Gastroesophageal sphincter (tissue), 4 donors: Measurements from ENCODE around the gene SLC35F4. TPM values are rescaled to one million over a fixed set of nuclear protein-coding genes. Genes with fewer than 3 reads are reported as not detected.

ENCODE experiments used
- ATAC-seq: fragments of 150-250 bp; one replicate; pipeline ENCODE4 v1.9.1; 2016; ENCODE audit warnings: mild to moderate bottlenecking, moderate library complexity
- H3K27ac ChIP-seq, 4 donors: fragments of 200-600 bp; sonication (generic) in 3 of 4; 1 replicate in 3 of 4; 2 replicates in 1 of 4; pipeline ENCODE4 v1.5.1; 2016 to 2019
- H3K27me3 ChIP-seq: fragments of 200-600 bp; sonication (generic); one replicate; pipeline ENCODE4 v1.5.1; 2019
- H3K36me3 ChIP-seq, 2 donors: fragments of 200-600 bp; sonication (generic); one replicate each; pipeline ENCODE4 v1.5.1; 2019; ENCODE audit warnings: control low read depth in 1 of 2
- H3K4me1 ChIP-seq, 3 donors: fragments of 200-600 bp; sonication (generic); 1 replicate in 2 of 3; 2 replicates in 1 of 3; pipeline ENCODE4 v1.5.1; 2016 to 2019; ENCODE audit warnings: control low read depth in 2 of 3
- H3K4me3 ChIP-seq, 2 donors: fragments of 200-600 bp; sonication (generic); one replicate each; pipeline ENCODE4 v1.5.1; 2019; ENCODE audit warnings: mild to moderate bottlenecking in 1 of 2, moderate library complexity in 1 of 2
- H3K9me3 ChIP-seq, 3 donors: fragments of 200-600 bp; sonication (generic); one replicate each; pipeline ENCODE4 v1.5.1; 2017 to 2019; ENCODE audit warnings: control low read depth in 2 of 3
- CTCF ChIP-seq, 4 experiments: fragments of 200-600 bp in 2 of 4; fragments of 450-650 bp in 2 of 4; sonication (generic) in 1 of 4; IDR thresholded peaks; one replicate each; pipeline ENCODE4 v1.5.1; 2017 to 2019; ENCODE audit warnings: antibody characterized with exemption in 4 of 4, mild to moderate bottlenecking in 2 of 4, moderate library complexity in 2 of 4
- EP300 ChIP-seq: sonication (generic); formaldehyde crosslinking; IDR thresholded peaks from one replicate; pipeline ENCODE4 v1.6.1; 2017; ENCODE audit warnings: antibody characterized with exemption, mild to moderate bottlenecking
- POLR2A ChIP-seq, 2 donors: fragments of 450-650 bp; IDR thresholded peaks; one replicate each; pipeline ENCODE4 v1.6.1; 2017; ENCODE audit warnings: antibody characterized with exemption in 2 of 2, mild to moderate bottlenecking in 2 of 2, moderate library complexity in 1 of 2
- POLR2AphosphoS5 ChIP-seq: sonication (generic); formaldehyde crosslinking; IDR thresholded peaks from one replicate; pipeline ENCODE4 v1.6.1; 2017; ENCODE audit warnings: antibody characterized with exemption
- WGBS, 2 donors: methylation state at CpG; one replicate each; pipeline ENCODE4 v1.1.5; 2018; ENCODE audit warnings: low coverage in 1 of 2; 5-methylcytosine and 5-hydroxymethylcytosine counted together
- total RNA-seq, 4 donors: library from RNA; depleted of rRNA; stranded (reverse); fragments of >200 nt; gene quantifications; one replicate each; pipeline ENCODE4 v1.1.0, GENCODE V29; 2016

Gene SLC35F4
- total RNA-seq, 4 donors from 2014 or later, result not detected

- TF ChIP-seq EP300 (no peak), CTCF (IDR thresholded peaks at IDR 0.05) (no peak), POLR2A (IDR thresholded peaks at IDR 0.05) (no peak), POLR2AphosphoS5 (no peak)
- no peak overlapping the region for H3K27ac ChIP-seq
- peaks cover 0 to 18% (median 0%) of the 10 kb centered on the region in 3 donors for H3K9me3 ChIP-seq
- ATAC-seq, result no peak
- H3K4me1 ChIP-seq, result no peaks in the 10 kb centered on the region
- H3K4me3 ChIP-seq, result no peak overlapping the region
- no peaks in the 10 kb centered on the region for H3K36me3 ChIP-seq
- H3K27me3 ChIP-seq, result no peaks in the 10 kb centered on the region
Measured at GRCh38 chr14:57796556-57796955, 69.3 kb downstream of the SLC35F4 start.

- Histone ChIP-seq H3K27me3 (no peaks in the 10 kb centered on the region), H3K36me3 (no peaks in the 10 kb centered on the region), H3K4me1 (no peaks in the 10 kb centered on the region), H3K4me3 (no peak overlapping the region), H3K27ac (no peak overlapping the region), H3K9me3 (peaks cover 0 to 50% (median 0%) of the 10 kb centered on the region in 3 donors)
- no peak for ATAC-seq
- WGBS, 2 donors, result 21 to 22% methylated on average over 2 to 3 of the region's 3 CpGs
- TF ChIP-seq POLR2A (IDR thresholded peaks at IDR 0.05) (no peak), EP300 (no peak), POLR2AphosphoS5 (no peak), CTCF (IDR thresholded peaks at IDR 0.05) (no peak)
Measured at GRCh38 chr14:57785058-57785457, 80.8 kb downstream of the SLC35F4 start.

- WGBS, 2 donors, result 80 to 97% methylated on average over 3 to 4 of the region's 4 CpGs
- Histone ChIP-seq H3K9me3 (peaks cover 0 to 10% (median 0%) of the 10 kb centered on the region in 3 donors), H3K27ac (no peak overlapping the region), H3K4me1 (no peaks in the 10 kb centered on the region), H3K36me3 (no peaks in the 10 kb centered on the region), H3K4me3 (no peak overlapping the region), H3K27me3 (peaks cover 5% of the 10 kb centered on the region)
- no peak for ATAC-seq
- TF ChIP-seq POLR2AphosphoS5, result no peak
- TF ChIP-seq CTCF (IDR thresholded peaks at IDR 0.05), result no peak
- no peak for TF ChIP-seq EP300
- no peak for TF ChIP-seq POLR2A (IDR thresholded peaks at IDR 0.05)
Measured at GRCh38 chr14:57771801-57772200, 94.1 kb downstream of the SLC35F4 start.

- Histone ChIP-seq H3K36me3 (no peaks in the 10 kb centered on the region), H3K4me1 (no peaks in the 10 kb centered on the region), H3K9me3 (no peaks in the 10 kb centered on the region), H3K27me3 (peaks cover 4% of the 10 kb centered on the region), H3K27ac (no peak overlapping the region), H3K4me3 (no peak overlapping the region)
- no peak for ATAC-seq
- 88 to 96% methylated on average over 3 to 4 of the region's 5 CpGs for WGBS, 2 donors
- TF ChIP-seq POLR2AphosphoS5, result no peak
- TF ChIP-seq POLR2A (IDR thresholded peaks at IDR 0.05), result no peak
- no peak for TF ChIP-seq CTCF (IDR thresholded peaks at IDR 0.05)
- TF ChIP-seq EP300, result no peak
Measured at GRCh38 chr14:57769863-57770523, 95.9 kb downstream of the SLC35F4 start.

- Histone ChIP-seq H3K4me3 (no peak overlapping the region), H3K4me1 (no peaks in the 10 kb centered on the region), H3K27ac (no peak overlapping the region), H3K27me3 (no peaks in the 10 kb centered on the region), H3K36me3 (no peaks in the 10 kb centered on the region), H3K9me3 (no peaks in the 10 kb centered on the region)
- no peak for ATAC-seq
- WGBS, 2 donors, result 49 to 71% methylated on average over 2 of the region's 2 CpGs
- TF ChIP-seq POLR2AphosphoS5 (no peak), POLR2A (IDR thresholded peaks at IDR 0.05) (no peak)
Measured at GRCh38 chr14:57761800-57762199, 104.1 kb downstream of the SLC35F4 start.
